ENCODE measurements around the gene MTUS2. TPM values are rescaled to one million over a fixed set of nuclear protein-coding genes. Genes with fewer than 3 reads are reported as not detected.

MTUS2 gene
- total RNA-seq, 4 donors from 2014 or later: 0.26 to 0.72 (median 0.38) TPM; not detected in 1

DNA sequence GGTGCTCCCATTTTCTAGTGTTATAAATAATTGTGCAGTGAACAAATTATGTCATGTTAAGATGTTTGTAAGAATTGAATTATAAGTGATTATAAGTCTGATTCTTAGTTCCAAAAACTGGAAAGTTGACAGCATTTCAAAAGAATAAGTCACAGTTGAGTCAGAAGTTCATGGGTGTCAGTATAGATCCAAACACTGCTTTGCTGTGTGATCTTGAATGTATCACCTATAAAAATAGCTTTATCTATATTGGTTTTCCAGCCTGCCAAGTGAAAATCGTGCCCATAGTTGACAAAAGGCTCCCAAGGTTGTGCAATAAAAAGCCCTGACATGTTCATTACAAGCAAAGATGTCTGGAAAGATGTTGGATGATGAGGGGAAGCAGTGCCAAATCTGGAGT lies 336.0 kb downstream of the MTUS2 start:
- Histone ChIP-seq H3K36me3 (no peaks in the 10 kb centered on the region), H3K9me3 (no peaks in the 10 kb centered on the region), H3K4me3 (no peak overlapping the region), H3K4me1 (no peaks in the 10 kb centered on the region), H3K27me3 (no peaks in the 10 kb centered on the region), H3K27ac (no peak overlapping the region)
- WGBS: 42% methylated on average over 1 of the region's 1 CpG
- no peak for DNase-seq (ENCODE audit: low spot score in 2 of 2)
- TF ChIP-seq POLR2AphosphoS5 (IDR thresholded peaks at IDR 0.05) (no peak), EP300 (IDR thresholded peaks at IDR 0.05) (no peak), POLR2A (IDR thresholded peaks at IDR 0.05) (no peak)
- TF ChIP-seq, protein P1, sequence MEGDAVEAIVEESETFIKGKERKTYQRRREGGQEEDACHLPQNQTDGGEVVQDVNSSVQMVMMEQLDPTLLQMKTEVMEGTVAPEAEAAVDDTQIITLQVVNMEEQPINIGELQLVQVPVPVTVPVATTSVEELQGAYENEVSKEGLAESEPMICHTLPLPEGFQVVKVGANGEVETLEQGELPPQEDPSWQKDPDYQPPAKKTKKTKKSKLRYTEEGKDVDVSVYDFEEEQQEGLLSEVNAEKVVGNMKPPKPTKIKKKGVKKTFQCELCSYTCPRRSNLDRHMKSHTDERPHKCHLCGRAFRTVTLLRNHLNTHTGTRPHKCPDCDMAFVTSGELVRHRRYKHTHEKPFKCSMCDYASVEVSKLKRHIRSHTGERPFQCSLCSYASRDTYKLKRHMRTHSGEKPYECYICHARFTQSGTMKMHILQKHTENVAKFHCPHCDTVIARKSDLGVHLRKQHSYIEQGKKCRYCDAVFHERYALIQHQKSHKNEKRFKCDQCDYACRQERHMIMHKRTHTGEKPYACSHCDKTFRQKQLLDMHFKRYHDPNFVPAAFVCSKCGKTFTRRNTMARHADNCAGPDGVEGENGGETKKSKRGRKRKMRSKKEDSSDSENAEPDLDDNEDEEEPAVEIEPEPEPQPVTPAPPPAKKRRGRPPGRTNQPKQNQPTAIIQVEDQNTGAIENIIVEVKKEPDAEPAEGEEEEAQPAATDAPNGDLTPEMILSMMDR (IDR thresholded peaks at IDR 0.05): no peak

DNA sequence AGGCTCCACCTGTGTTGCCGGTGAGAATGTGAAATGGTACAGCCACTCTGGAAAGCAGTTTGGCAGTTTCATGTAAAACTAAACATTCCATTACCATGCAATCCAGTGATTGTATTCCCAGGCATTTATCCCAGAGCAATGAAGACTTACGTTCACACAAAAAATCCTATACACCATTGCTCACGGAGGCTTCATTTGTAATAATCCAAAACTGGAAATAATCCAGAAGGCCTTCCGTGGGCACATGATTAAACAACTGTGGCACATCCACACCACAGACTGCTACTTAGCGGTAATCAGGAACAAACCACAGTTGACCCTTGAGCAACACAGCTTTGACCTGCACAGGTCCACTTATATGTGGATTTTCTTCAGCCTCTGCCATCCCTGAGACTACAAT lies 339.7 kb downstream of the MTUS2 start:
- H3K27me3 ChIP-seq: no peaks in the 10 kb centered on the region
- no peak overlapping the region for H3K4me3 ChIP-seq
- no peak for DNase-seq (ENCODE audit: low spot score in 2 of 2)
- H3K9me3 ChIP-seq: no peaks in the 10 kb centered on the region
- 84% methylated on average over 5 of the region's 5 CpGs for WGBS
- no peak overlapping the region for H3K27ac ChIP-seq
- no peaks in the 10 kb centered on the region for H3K36me3 ChIP-seq
- no peaks in the 10 kb centered on the region for H3K4me1 ChIP-seq
- TF ChIP-seq EP300 (IDR thresholded peaks at IDR 0.05) (no peak), POLR2A (IDR thresholded peaks at IDR 0.05) (no peak), POLR2AphosphoS5 (IDR thresholded peaks at IDR 0.05) (no peak)
- TF ChIP-seq, protein P1 (IDR thresholded peaks at IDR 0.05): no peak

DNA sequence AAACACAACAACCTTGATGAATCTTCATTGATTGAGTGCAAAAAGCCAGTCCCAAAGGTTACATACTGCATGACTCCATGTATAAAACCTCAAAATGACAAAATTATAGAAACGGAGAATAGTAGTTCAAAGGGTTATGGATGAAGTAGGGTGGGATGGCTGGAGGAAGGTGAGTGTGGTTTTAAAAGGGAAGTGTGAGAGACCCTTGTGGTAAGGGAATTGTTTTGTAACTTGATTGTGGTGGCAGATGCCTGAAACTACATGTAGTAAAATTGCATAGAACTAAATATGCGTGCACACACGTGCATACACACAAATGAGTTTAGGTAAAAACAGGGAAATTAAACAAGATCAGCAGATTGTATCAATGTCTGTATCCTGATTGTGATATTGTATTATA lies 340.7 kb downstream of the MTUS2 start:
- Histone ChIP-seq H3K4me1 (no peaks in the 10 kb centered on the region), H3K9me3 (no peaks in the 10 kb centered on the region), H3K27me3 (no peaks in the 10 kb centered on the region), H3K4me3 (no peak overlapping the region), H3K36me3 (no peaks in the 10 kb centered on the region), H3K27ac (no peak overlapping the region)
- no peak for TF ChIP-seq POLR2AphosphoS5 (IDR thresholded peaks at IDR 0.05)
- no peak for TF ChIP-seq EP300 (IDR thresholded peaks at IDR 0.05)
- TF ChIP-seq POLR2A (IDR thresholded peaks at IDR 0.05): no peak
- TF ChIP-seq, protein P1 (IDR thresholded peaks at IDR 0.05): no peak
- 75% methylated on average over 3 of the region's 3 CpGs for WGBS
- DNase-seq (ENCODE audit: low spot score in 2 of 2): no peak

DNA sequence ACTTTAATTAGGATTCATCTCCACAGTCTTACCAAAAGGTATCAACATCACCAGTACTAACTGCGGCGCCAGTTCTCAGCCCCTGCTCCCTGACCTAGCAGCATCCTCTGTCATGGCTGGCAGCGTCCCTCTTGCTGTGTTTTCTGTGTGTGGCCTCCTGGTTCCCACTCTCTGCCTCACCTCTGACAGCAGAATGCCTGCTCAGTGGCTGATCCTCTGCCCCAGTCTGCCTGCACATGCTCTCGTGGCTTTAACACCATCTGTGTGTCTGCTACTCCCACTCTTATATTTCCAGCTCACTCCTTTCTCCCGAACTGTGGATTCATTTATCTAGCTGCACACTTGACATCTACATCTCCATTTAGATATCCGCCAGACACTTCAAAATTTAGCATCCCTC lies 341.5 kb downstream of the MTUS2 start:
- no peak for DNase-seq (ENCODE audit: low spot score in 2 of 2)
- H3K9me3 ChIP-seq: no peaks in the 10 kb centered on the region
- H3K27ac ChIP-seq: no peak overlapping the region
- TF ChIP-seq POLR2A (IDR thresholded peaks at IDR 0.05) (no peak), EP300 (IDR thresholded peaks at IDR 0.05) (no peak), POLR2AphosphoS5 (IDR thresholded peaks at IDR 0.05) (no peak)
- TF ChIP-seq, protein P1 (IDR thresholded peaks at IDR 0.05): no peak
- H3K27me3 ChIP-seq: no peaks in the 10 kb centered on the region
- 63% methylated on average over 6 of the region's 6 CpGs for WGBS
- no peaks in the 10 kb centered on the region for H3K4me1 ChIP-seq
- H3K36me3 ChIP-seq: no peaks in the 10 kb centered on the region
- H3K4me3 ChIP-seq: no peak overlapping the region

DNA sequence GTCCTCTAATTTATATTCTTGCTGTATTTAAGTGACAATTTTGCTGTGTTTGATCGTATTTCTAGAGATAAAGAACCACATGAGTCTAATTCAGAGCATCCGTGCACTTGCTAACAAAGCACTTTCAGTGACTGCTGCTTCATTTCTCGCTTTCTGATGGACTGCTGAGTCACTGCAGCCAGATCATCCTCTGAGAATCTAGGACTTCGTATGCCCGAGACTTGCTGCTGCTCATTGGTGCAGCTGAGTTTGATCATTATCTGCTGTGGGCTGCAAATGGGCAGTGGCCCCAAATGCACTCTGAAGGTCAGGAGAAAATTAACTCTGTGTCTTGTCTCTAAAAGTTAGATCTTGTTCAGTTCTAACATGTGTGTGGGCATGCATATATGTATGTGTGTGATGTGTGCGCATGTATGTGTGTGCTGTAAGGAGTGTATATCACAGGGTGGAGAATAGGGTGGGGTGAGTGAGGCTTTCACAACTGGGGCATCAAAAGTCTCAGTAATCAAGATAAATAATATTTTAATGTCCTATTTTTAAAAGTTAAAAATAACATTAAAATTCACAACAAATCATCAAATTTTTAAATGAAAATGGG lies 342.6 kb downstream of the MTUS2 start:
- 37% methylated on average over 6 of the region's 6 CpGs for WGBS
- Histone ChIP-seq H3K4me1 (no peaks in the 10 kb centered on the region), H3K4me3 (no peak overlapping the region), H3K9me3 (no peaks in the 10 kb centered on the region), H3K27ac (no peak overlapping the region), H3K27me3 (no peaks in the 10 kb centered on the region), H3K36me3 (no peaks in the 10 kb centered on the region)
- TF ChIP-seq POLR2A (IDR thresholded peaks at IDR 0.05): no peak
- TF ChIP-seq EP300 (IDR thresholded peaks at IDR 0.05): no peak
- TF ChIP-seq, protein P1 (IDR thresholded peaks at IDR 0.05): no peak
- TF ChIP-seq POLR2AphosphoS5 (IDR thresholded peaks at IDR 0.05): no peak
- DNase-seq (ENCODE audit: low spot score in 2 of 2): no peak

Data from suprapubic skin (tissue), 4 donors.